Breast epithelium (tissue), 3 donors: Measurements from ENCODE around the gene CCDC112.
A peak's percentile ranks its signal among the peaks of the same experiment; 100 is the strongest.

Experiments
- POLR2A ChIP-seq: fragments of 450-650 bp; IDR thresholded peaks from one replicate; pipeline ENCODE4 v1.6.1; 2016; ENCODE audit warnings: antibody characterized with exemption, mild to moderate bottlenecking, moderate library complexity
- POLR2AphosphoS5 ChIP-seq, 3 donors: sonication (generic); formaldehyde crosslinking; IDR thresholded peaks; one replicate each; pipeline ENCODE4 v1.6.1; 2017; ENCODE audit warnings: antibody characterized with exemption in 3 of 3
- TF ChIP-seq, protein P1 (sequence below), 3 donors: fragments of 450-650 bp; IDR thresholded peaks; one replicate each; pipeline ENCODE4 v1.5.1; 2016 to 2017; ENCODE audit warnings: antibody characterized with exemption in 3 of 3, mild to moderate bottlenecking in 3 of 3, moderate library complexity in 3 of 3

DNA sequence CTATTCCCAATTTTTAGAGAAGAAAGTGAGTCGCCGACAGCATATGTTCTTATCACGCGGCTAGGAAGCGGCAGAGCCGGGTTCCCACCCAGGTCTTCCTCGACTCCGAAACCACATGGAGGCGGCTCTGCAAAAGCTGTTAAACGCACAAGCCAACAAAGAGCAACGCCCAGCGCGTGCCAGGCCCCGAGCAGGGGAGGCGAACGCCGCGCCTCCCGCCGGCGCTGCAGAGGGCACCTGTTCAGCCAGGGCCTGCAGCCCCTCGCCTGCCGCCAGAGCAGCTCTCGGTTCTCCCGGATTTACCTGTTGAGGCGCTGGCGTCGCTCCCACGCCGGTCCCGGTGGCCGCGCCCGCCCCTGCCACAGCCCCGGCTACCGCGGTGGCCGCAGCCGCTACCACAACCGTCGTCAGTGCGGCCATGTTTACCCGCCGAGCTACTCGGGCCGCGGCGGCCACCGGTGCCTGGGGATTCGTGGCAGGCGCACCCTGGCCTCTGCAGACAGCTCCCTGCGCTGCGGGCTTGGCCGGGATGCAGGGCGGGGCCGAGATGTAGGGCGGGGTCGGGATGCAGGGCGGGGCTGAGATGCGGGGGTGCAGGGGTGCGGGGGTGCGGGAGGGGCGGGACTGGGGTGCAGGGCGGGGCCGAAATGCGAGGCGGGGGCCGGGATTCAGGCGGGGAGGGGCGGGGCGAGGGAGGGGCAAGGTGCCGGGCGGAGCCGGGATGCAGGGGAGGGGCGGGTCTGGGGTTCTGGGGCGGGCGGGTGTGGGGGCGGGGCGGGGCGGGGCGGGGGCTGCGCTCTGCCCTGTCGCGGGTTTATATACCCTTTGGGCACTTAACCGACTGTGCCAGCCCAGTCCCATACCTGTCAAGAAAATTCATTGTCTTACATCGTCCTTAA, at the start of gene CCDC112:
- TF ChIP-seq POLR2AphosphoS5 (IDR thresholded peaks at IDR 0.05) (peak in 2 of 3 donors; percentile 11 to 13), POLR2A (no peak)
- TF ChIP-seq, protein P1, sequence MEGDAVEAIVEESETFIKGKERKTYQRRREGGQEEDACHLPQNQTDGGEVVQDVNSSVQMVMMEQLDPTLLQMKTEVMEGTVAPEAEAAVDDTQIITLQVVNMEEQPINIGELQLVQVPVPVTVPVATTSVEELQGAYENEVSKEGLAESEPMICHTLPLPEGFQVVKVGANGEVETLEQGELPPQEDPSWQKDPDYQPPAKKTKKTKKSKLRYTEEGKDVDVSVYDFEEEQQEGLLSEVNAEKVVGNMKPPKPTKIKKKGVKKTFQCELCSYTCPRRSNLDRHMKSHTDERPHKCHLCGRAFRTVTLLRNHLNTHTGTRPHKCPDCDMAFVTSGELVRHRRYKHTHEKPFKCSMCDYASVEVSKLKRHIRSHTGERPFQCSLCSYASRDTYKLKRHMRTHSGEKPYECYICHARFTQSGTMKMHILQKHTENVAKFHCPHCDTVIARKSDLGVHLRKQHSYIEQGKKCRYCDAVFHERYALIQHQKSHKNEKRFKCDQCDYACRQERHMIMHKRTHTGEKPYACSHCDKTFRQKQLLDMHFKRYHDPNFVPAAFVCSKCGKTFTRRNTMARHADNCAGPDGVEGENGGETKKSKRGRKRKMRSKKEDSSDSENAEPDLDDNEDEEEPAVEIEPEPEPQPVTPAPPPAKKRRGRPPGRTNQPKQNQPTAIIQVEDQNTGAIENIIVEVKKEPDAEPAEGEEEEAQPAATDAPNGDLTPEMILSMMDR (IDR thresholded peaks at IDR 0.05): no peak
